Measurements from ENCODE around the gene FAM90A1.
"Not testable (repeated sequence)": the region's sequence is repeated elsewhere in the genome, so short reads cannot be mapped to it uniquely, and the experiment has no call there.

GRCh38 chr12:8276397-8276796 lies 49.0 kb upstream of the FAM90A1 start:
- TF ChIP-seq CTCF, POLR2A (IDR thresholded peaks at IDR 0.05): not testable (repeated sequence)
